Activated CD4-positive, alpha-beta T cell treated with anti-CD3 and anti-CD28 coated beads, Interleukin-2, amount 50 U/mL, for 4 hours (primary cell): ENCODE results near the gene CNMD.

Experiments
- DNase-seq, 2 experiments: peaks; one replicate each; pipeline ENCODE4 v3.0.0-alpha.2; 2020

CNMD gene

DNA sequence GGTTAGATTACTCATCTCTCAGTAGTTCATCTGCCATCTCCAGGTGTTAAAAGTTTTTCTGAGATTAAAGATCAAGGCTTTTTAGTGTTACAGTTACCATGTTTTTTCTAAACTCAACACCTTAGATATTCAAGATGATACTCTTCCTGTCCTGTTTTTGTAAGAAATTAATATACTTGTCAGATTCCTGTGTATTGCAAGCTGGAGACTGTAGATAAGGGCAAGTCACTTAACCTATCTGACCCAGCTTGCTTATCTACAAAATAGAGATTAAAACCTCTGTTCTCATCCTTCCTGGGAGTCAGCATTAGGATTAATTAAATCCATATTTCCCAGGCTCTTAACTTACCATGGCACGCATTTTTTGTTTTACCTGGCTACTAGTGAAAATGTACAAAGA lies 61.8 kb downstream of the CNMD start:
- DNase-seq: no peak

DNA sequence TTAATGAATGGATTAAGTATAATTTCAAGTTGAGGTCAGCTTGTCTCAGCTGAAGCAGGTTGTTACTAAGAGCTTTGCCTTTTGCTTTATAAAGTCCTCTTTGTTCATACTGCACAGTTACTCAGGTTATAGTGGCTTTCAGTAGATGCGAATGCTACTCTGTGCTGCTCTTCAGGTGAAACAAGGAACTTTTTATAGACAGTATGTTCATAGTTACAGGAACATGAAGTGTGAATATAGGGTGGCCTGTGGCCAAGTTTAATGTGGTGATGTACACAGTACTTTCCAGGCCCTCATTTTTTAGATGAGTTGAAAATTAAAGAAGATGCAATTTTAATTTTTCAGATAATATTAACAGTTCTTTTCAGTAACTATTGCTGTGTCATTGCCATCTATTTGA lies 66.2 kb downstream of the CNMD start:
- DNase-seq: no peak

DNA sequence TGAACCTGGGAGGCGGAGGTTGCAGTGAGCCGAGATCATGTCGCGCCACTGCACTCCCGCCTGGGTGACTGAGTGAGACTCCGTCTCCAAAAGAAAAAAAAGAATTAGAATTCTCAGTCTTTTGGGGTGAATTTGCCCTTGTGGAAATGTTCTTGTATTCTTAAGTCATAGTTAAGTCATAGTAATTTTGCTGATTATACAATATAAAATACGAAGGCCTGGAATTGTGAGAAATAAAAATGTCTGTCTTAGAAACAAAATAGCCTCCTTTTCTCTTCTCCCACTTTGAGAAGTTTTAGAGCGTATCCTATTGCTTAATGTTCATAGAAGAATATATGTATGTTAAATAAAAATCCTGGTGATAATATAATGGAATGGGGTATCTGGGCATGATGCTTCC lies 68.9 kb downstream of the CNMD start:
- no peak for DNase-seq

DNA sequence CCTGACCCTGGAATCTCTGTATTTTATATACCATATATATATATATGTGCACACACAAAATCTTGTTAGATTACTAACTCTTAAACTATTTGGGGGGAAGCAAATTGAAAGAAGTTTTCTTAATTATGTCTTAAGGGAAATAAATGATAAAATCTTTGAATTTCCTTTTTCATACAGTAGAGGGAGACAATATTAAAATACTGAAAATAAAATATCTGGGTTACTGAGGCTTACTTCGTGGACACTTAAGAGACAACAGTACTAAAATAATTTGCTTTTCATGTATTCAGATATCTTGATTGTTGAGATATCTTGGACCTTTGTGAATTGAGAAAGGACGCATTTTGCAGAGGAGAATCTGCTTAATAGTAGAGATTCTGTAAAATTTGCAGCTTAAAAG lies 69.9 kb downstream of the CNMD start:
- no peak for DNase-seq

DNA sequence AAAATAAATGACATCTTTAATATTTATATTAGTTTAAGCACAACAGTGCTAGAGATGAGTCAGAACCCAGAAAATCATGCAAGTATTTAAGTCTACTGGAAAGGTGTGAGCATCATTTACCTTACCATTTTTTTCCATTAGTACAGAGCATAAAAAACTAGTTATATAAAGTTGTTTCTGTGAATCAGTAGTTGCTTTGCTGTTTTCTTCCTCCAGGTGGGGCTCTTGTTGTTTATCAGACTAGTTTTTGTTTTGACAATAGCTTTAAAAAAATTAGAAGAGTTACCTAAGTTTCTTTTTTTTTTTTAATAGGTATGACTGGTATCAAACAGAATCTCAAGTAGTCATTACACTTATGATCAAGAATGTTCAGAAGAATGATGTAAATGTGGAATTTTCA lies 74.3 kb downstream of the CNMD start:
- DNase-seq: no peak

DNA sequence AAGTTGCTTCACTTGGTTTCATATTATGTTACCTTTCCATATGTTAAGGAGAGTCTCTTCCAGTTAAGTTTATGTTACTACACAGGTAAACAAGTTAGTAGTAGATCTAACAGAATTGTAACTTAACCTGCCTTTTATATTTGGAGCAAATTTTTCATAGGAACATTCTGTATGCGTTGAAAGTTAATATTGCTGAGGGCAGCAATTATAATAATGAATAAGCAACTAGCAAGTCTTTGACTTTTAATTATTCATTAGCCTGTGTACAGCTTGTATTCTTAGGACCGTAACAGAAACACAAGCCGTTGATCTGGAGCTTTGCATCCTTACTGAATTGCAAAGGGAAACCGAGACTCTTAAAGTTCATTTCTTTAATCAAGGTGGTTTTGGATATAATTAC lies 75.3 kb downstream of the CNMD start:
- no peak for DNase-seq

DNA sequence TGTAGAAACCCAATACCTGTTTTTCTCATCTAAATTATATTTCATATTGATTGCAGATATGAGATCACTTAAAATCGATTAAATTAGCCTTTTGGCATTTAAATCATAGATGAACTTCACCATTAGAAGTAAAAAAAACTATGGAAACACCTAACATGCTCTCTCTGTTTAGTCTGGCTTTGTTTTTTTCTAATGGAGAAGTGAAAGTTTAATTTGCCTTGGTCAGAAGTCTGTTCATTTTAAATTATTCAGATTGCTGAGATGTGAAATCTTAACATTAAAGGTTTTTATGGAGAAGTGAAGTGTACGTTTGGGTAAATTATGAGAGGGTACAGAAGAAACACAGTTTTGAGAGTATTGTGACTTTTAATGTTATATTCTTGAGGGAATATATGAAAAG lies 80.3 kb downstream of the CNMD start:
- DNase-seq: no peak
